Measurements from ENCODE around the gene TM4SF4.

Gene TM4SF4

GRCh38 chr3:149515249-149515648, 40.8 kb downstream of the TM4SF4 start:
- no peak for DNase-seq (ENCODE audit: low read depth)

GRCh38 chr3:149516920-149517319, 42.4 kb downstream of the TM4SF4 start:
- DNase-seq (ENCODE audit: low read depth), result no peak

GRCh38 chr3:149519912-149520311, 45.4 kb downstream of the TM4SF4 start:
- no peak for DNase-seq (ENCODE audit: low read depth)

GRCh38 chr3:149523512-149524299, 49.2 kb downstream of the TM4SF4 start:
- DNase-seq (ENCODE audit: low read depth), result no peak

GRCh38 chr3:149527531-149528339, 53.2 kb downstream of the TM4SF4 start:
- no peak for DNase-seq (ENCODE audit: low read depth)

- DNase-seq (ENCODE audit: low read depth), result no peak
These were observed 53.8 kb downstream of the TM4SF4 start for GRCh38 chr3:149528340-149528650.

GRCh38 chr3:149529099-149529498, 54.6 kb downstream of the TM4SF4 start:
- no peak for DNase-seq (ENCODE audit: low read depth)

GRCh38 chr3:149532489-149533180, 58.1 kb downstream of the TM4SF4 start:
- DNase-seq (ENCODE audit: low read depth), result no peak

- DNase-seq (ENCODE audit: low read depth), result no peak
These were observed 59.6 kb downstream of the TM4SF4 start for GRCh38 chr3:149534082-149534481.

- no peak for DNase-seq (ENCODE audit: low read depth)
These were observed 60.3 kb downstream of the TM4SF4 start for GRCh38 chr3:149534671-149535332.

GRCh38 chr3:149535333-149535685, 60.8 kb downstream of the TM4SF4 start:
- DNase-seq (ENCODE audit: low read depth), result no peak

- no peak for DNase-seq (ENCODE audit: low read depth)
These were observed 61.9 kb downstream of the TM4SF4 start for GRCh38 chr3:149536429-149536828.

GRCh38 chr3:149538371-149538770, 63.9 kb downstream of the TM4SF4 start:
- no peak for DNase-seq (ENCODE audit: low read depth)

- DNase-seq (ENCODE audit: low read depth), result no peak
These were observed 66.6 kb downstream of the TM4SF4 start for GRCh38 chr3:149541091-149541491.

- DNase-seq (ENCODE audit: low read depth), result no peak
These were observed 68.1 kb downstream of the TM4SF4 start for GRCh38 chr3:149542375-149543312.

GRCh38 chr3:149545049-149545448, 70.6 kb downstream of the TM4SF4 start:
- no peak for DNase-seq (ENCODE audit: low read depth)

GRCh38 chr3:149547413-149547812, 72.9 kb downstream of the TM4SF4 start:
- DNase-seq (ENCODE audit: low read depth), result no peak

GRCh38 chr3:149547954-149548668, 73.6 kb downstream of the TM4SF4 start:
- DNase-seq (ENCODE audit: low read depth), result no peak

- DNase-seq (ENCODE audit: low read depth), result no peak
These were observed 74.2 kb downstream of the TM4SF4 start for GRCh38 chr3:149548669-149549065.

GRCh38 chr3:149551500-149551899, 77.0 kb downstream of the TM4SF4 start:
- no peak for DNase-seq (ENCODE audit: low read depth)

- no peak for DNase-seq (ENCODE audit: low read depth)
These were observed 78.2 kb downstream of the TM4SF4 start for GRCh38 chr3:149552700-149553099.

All from stimulated activated CD8-positive, alpha-beta memory T cell treated with anti-CD3 and anti-CD28 coated beads, Interleukin-12 subunit alpha, Interleukin-12 subunit beta, amount 100 ng/mL, for 1 hour (primary cell).